Measurements from ENCODE around the gene UCN. TPM values are rescaled to one million over a fixed set of nuclear protein-coding genes. Genes with fewer than 3 reads are reported as not detected.
"Not testable (repeated sequence)": the region's sequence is repeated elsewhere in the genome, so short reads cannot be mapped to it uniquely, and the experiment has no call there.

UCN gene, protein sequence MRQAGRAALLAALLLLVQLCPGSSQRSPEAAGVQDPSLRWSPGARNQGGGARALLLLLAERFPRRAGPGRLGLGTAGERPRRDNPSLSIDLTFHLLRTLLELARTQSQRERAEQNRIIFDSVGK
- 2.1 TPM for total RNA-seq
- long read RNA-seq, partial matches to known transcripts = 0 of 3 reads
- long read RNA-seq, other reads (novel, unspliced or antisense) = 1 of 3 reads

DNA sequence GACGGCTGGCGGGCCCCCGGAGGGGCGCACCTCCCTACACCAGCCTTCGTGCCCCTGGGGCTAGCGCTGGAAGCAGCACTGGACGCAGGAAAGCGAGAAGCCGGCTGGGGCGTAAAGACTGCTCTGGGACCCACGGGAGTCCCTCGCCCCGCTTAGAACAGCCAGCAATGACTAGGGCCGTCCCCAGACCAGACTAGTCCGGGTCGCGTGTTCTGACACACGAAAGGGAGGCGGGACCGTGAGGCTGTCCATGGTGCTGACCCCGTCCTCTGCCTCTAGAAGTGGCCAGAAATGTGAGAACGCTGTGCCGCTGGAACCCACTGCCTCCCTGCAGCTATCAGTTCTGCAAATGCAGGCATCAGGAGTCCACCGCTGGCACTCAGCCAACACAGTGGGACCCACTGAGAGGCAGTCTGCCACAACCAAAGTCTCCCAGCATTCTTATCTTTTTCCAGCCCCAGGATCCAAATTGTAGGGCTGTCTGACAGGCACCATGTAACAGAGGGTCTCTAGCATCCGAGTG is at the start of gene UCN:
TSS of gene UCN (minus strand) at position 87 of the 523 bp plus-strand sequence. CDS start 550 bp downstream, outside the sequence.
- no peak for DNase-seq (ENCODE audit: low spot score)
- intact Hi-C loops (cut with DNase I) = no loop called here

DNA sequence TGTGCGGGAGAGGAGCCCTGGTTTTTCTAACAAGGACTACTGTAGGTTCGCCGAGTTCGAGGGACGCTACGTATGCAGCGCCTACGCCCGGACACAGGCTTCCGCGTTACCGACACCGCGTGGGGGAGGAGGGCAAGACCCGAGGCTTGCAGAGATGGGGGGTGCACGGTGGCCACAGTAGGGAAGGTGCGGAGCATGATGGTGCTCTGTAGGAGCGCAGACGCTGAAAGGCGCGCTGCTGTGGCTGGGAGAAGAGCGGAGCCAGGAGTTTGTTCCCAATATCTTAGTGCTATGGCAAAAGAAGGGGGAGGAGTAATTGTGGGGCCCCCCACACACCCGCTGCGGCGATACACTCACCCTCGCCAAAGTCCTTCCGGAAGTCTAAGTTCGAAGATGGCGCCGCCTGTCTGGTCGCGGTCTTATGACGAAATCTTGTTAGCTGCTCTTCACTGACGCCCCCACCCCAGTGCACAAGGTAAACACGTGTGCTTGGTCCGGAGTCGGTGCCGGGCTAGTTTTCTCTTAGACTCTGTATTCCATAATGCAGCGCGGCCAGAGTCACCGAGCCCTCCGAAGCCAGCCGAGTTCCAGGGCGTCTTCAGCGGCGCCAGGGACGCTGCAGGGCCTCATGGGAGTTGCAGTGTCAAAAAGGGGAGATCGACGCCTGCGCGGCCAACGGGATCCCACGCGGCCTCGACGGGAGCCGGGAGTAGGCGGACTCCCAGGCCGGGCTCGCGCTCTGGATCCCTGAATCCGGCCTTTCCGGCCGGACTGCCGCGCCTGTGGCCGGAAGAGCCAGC is 48.3 kb upstream of the UCN start, which contains the start of gene GTF3C2:
TSS of gene GTF3C2 (minus strand) at position 383 of the 800 bp plus-strand sequence. CDS start 13,210 bp downstream, outside the sequence.
- DNase-seq (ENCODE audit: low spot score) = peak; percentile 96
- intact Hi-C loops (cut with DNase I) = loop anchor here (1.0 to 2.0 kb wide), 2 partner anchors 14 to 34 kb away; partner anchors contain the start of genes EIF2B4, MPV17 and SNX17

DNA sequence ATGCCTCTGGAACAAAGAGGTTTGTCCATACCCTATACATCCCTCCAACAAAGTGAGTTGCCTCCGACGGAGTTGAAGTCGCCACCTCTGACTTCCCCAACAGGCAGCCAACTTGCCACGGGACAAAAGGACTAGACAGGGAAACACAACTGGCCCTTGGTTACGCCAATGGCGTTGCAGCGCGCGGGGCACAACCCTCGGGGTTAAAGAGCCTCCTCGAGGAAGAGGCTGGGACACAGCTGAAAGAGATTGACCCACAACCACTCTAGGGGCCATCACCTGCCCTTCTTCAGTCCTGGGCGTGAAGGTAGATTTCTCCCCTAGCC is 47.8 kb upstream of the UCN start:
- intact Hi-C loops (cut with DNase I) = loop anchor here (1.0 to 2.0 kb wide), 2 partner anchors 14 to 33 kb away; partner anchors contain the start of genes EIF2B4, MPV17 and SNX17
- DNase-seq (ENCODE audit: low spot score) = no peak

DNA sequence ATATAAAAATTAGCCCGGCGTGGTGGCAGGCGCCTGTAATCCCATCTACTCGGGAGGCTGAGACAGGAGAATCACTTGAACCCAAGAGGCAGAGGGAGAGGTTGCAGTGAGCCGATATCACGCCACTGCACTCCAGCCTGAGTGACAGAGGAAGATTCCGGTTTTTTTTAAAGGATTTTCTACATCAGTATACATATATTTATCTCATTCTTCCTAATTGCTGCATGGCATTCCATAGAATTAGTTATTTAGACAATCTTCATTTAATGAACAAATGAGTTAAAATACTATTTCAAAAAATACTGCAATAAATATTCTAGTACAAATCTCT is 46.3 kb upstream of the UCN start:
- no peak for DNase-seq (ENCODE audit: low spot score)
- intact Hi-C loops (cut with DNase I) = no loop called here

DNA sequence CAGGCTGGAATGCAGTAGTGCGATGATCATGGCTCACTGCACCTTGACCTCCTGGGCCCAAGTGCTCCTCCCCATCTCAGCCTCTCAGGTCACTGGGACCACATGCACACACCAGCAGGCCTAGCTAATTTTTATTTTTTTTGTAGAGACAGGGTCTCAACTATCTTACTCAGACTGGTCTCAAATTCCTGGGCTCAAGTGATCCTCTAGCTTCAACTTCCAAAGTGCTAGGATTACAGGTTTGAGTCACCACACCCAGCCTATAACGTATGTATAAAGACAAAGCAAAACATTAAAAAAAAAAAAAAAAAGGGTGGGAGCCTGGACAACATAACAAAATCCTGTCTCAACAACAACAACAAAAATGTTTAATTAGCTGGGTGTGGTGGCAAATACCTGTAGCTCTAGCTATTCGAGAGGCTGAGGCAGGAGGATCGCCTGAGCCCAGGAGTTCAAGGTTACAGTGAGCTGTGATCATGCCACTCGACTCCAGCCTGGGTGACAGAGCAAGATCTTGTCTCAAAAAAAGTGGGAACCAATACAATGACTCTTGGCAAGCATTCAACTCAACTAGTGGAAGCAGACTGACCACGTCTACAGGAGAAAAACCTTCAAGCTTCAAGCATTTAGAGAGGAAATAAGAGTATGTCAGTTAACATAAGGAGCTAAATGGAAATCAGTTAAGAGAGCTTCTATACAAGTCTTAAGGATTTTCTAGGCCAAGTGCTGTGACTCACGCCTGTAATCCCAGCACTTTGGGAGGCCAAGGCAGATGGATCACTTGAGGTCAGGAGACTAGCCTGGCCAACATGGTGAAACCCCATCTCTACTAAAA is 45.7 kb upstream of the UCN start:
- intact Hi-C loops (cut with DNase I) = no loop called here
- DNase-seq (ENCODE audit: low spot score) = no peak

DNA sequence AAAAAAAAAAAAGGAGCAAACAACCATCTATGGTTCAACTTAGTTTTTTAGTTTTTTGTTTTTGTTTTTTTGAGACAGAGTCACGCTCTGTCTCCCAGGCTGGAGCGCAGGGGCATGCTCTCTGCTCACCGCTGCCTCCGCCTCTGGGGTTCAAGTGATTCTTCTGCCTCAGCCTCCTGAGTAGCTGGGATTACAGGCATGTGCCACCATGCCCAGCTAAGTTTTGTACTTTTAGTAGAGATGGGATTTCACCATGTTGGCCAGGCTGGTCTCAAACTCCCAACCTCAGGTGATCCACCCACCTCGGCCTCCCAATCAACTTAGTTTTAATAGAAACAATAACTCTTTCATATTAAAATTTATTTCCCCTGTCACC is 45.1 kb upstream of the UCN start:
- DNase-seq (ENCODE audit: low spot score); intact Hi-C loops (cut with DNase I): not testable (repeated sequence)

DNA sequence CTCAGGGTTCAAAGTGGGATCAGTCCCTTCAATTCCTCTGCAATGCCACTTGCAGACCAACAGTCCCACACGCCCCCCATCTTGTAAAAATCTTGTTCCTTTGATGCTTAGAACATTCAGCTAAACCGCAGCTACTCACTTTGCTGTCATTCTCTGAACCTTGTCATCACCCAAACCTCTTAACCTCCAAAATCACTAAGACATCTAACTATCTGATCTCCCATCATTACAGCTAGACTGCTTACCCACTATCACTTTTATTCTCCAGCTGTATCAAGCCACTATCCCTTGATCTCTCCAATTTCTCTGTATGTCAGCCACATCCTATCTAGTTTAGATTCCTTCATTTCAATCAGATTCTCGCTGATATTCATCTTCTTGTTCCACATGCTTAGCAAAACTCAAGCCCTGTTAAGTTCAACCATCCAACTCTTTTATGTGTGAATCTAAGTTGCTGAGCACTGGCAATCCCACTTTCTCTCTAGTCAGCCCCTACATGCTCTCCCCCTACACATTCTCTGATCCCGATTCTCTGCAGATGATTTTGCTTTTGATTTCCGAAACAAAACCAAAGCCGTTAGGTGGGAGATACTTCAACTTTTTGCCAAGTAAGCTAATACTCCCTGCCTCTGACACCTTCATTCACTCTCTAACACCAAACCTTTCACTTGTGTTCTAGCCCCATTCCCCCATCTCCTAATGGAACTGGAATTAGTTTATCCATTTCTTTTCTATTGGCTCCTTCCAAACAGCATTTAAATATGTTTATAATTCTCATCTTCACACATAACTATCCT is 43.8 kb upstream of the UCN start:
- intact Hi-C loops (cut with DNase I) = no loop called here
- no peak for DNase-seq (ENCODE audit: low spot score)

DNA sequence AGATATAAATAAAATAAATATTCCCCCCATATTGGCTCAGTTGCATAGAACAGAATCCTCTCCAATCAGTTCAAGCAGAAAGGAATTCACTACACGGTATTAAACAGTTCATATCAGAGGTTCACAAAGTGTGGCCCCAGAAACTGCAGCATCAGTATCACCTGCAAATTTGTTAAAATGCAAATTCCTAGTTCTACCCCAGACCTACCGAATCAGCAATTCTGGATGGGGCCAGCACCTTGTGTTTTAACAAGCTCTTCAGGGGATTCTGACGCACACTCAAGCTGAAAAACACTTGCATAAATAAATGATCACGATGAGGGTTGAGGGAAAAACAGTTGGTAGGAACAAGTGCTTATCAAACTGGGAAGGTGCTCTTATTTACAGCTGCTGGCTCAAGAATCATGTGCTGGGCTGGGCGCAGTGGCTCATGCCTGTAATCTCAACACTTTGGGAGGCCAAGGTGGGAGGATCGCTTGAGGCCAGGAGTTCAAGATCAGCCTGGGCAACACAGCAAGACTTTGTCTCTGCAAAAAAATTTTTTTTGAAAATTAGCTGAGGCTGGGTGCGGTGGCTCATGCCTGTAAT is 42.0 kb upstream of the UCN start:
- intact Hi-C loops (cut with DNase I) = no loop called here
- no peak for DNase-seq (ENCODE audit: low spot score)

DNA sequence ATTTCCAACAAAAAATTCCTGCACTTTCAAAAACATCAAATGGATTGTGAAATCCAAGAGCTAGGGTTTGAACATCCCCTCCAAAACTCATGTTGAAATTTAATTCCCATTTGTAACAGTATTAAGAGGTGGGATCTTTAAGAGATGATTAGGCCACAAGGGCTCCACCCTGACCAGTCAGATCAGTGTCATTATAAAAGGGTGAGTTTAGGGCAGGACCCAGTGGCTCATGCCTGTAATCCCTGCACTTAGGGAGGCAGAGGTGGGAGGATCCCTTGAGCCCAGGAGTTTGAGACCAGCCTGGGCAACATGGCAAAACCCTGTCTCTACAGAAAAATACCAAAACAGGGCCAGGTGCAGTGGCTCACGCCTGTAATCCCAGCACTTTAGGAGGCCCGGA is 39.4 kb upstream of the UCN start:
- intact Hi-C loops (cut with DNase I) = no loop called here
- no peak for DNase-seq (ENCODE audit: low spot score)

DNA sequence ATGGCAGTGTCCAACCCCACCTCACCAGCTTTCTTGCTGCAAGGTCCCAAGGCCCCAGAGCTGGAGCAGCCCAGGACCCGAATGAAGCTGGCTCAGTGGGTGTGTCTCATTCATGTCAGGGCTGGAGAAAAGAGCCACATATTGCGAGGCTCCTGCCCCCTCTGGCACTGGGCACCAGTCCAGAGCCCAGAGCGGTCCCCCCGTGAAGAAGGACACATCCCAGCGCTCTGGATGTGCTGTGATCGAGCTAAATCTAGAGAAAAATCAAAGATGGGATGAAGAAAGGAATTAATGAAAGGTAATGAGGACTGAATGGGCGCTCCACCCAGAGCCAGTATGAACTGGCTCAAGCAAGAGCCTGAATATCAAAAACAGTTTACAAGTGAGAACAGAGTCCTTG is 27.9 kb upstream of the UCN start:
- DNase-seq (ENCODE audit: low spot score) = no peak
- intact Hi-C loops (cut with DNase I) = no loop called here

DNA sequence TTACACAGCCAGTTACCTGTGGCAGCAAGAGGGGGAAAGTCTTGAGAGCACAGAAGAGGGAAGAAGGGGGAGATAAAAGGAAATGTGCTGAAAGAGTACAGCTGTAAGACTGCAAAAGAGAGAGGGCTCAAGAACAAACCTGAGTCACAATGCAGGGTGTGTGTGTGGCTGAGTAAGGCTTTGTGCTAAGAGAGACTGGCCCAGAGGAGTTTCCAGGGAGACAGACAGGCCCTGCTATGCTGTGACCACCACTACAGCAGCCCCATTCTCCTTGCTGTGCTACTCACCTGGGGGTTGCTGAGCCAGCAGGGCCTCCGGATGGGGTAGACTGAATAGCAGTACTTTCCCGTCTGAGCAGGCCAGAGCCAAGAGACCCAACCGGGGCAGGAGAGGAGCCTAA is 27.1 kb upstream of the UCN start:
- no peak for DNase-seq (ENCODE audit: low spot score)
- intact Hi-C loops (cut with DNase I) = no loop called here

DNA sequence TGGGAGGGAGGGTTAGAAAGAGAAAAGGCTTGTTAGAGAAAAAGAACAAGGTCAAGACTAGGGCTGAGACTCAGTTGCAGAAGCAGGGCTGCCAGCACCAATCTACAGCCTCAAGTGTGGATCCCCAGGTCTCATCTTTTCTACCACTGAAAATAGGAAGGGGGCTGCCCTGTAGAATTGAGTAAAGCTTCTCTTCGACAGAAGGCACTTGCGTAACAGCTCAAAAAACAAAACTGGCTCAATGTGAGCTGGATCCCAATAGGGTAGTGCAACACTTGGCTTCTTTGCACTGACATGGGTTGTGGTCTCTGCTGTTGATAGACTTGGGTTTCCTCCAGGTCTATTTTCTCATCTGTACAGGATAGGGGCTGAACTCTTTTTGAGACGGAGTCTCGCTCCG is 16.5 kb upstream of the UCN start:
- no peak for DNase-seq (ENCODE audit: low spot score)
- intact Hi-C loops (cut with DNase I) = no loop called here

DNA sequence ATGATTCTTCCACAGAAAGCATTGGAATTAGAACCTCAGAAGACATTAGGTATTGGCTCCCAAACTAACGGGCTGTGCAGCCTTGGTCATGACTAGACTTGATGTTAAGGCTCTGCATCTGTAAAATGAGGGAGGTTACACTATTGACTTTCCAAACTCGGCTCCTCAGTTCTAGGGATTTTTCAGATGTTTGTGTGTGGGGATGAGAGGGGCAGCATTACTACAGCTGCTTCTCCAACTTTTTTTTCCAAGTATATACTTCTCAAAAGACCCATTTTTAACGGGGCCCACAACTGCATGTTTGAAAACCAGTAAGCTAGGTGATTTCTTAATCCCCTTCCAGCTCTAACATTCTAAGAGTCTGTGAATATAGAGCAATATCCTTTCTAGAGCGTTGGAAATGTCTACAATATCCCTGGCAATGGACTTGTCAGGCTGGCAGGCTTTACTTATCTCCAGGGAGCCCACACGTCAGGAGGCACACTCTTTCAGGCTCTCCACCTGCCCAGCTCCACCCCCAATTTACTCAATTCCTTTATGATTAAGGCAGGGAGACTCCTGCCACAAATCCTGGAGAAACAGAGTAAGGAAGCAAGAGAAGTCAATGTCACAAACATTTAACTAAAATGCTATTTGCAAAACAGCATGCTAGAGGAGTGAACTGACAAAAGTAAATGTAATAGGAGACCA is 15.5 kb upstream of the UCN start:
- intact Hi-C loops (cut with DNase I) = loop anchor here (1.0 to 2.0 kb wide), 2 partner anchors 33 to 47 kb away; partner anchors contain the start of genes EIF2B4, GTF3C2 and SNX17

DNA sequence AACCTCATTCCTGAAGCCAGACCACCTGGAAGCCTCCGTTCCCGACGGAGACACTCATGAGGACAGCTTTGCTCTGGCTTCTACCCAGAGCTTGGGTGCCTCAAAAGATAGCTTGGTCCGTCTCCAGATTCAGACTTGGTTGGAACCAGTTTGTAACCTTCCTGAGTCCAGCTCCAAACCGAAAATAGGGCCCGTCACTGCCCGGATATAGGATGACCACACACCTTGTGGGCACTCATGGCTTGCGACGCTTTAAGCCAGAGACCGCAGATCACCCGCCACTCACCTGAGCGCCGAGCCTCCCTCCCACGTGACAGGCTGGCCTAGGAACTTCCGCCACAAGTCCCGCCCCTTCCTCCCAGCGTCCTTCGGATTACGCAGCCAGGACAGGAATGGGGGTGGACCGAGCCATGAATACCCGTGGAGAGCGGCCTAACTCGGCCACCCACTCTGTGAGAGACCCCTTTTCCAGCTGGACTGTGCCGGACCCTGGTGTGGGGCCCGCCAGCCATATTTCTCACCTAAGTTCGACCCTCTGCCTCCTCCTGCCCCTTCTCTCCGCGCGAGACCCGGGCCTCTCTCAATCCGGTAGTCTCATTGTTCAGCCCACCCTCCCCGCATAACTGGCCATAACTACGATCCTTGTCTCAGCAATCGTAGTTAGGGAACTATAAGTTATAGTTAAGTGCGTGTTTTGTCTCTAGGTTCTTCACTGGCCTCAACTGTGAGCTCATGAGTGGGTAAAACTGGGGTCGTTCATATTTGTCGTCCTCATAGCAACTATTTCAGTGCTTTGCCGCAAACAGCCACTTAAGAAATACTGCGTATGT is 14.7 kb upstream of the UCN start, which contains the start of gene MPV17:
TSS of gene MPV17 (minus strand) at position 332 of the 830 bp plus-strand sequence. CDS start 580 bp downstream, outside the sequence.
- peak; percentile 97 for DNase-seq (ENCODE audit: low spot score)
- intact Hi-C loops (cut with DNase I) = loop anchor here (1.0 to 2.0 kb wide), 2 partner anchors 34 to 47 kb away; partner anchors contain the start of genes EIF2B4, GTF3C2 and SNX17

More for the DNA sequence above, 15.5 kb upstream of the UCN start:
- no peak for DNase-seq (ENCODE audit: low spot score)

DNA sequence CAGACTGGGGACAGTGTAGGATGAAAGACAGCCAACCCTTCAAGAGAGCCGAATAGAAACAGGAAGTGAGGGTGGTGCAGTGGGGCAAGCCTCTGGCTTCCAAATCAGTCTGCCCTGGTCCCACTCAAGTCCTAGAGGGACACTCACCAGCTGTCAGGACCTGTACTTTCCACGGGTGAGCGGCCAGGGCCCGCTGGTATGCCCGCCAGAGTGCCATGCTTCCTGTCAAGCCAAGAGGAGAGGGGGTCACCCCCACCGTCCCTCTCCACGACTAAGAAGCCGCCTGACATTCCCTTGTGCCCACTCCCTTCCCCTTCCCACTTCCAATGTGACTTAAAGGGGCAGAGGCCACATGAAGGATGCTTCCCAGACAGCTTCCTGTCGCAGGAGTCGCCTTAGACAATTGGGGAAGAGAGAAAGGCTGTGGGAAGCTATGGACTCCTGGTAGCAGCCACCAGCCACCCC is 14.1 kb upstream of the UCN start:
- intact Hi-C loops (cut with DNase I) = loop anchor here (2.0 kb wide), 1 partner anchor 34 kb away; the partner anchor contains the start of gene GTF3C2
- DNase-seq (ENCODE audit: low spot score) = no peak

DNA sequence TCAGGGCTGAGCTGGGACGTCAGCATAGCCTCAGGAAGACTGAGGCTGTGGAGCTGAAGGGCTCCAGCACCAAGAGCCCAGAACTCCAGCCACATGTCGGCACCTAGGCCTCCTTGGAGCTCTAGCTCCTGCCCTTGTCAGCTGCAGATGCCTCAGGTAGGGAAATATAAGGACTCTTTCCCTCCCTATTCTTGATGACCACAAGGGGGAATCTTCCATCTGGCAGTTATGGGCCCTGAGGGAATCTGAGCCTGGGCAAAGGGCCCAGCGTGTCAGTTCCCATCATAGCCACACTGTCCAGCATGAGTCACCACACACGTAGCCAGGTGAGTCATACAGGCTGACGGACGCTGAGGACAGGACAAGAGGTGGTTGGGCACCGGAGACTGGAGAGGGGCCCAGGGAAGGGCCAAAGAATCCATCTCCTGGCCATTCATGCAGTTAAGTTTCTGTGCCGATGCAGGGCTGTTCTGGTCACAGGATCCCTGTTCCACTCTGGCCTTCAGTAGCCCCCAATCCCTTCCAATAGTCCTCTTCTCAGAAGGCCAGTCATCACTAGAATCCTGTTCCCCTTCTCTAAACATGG is 12.8 kb upstream of the UCN start:
- intact Hi-C loops (cut with DNase I) = no loop called here
- DNase-seq (ENCODE audit: low spot score) = peak; percentile 84

DNA sequence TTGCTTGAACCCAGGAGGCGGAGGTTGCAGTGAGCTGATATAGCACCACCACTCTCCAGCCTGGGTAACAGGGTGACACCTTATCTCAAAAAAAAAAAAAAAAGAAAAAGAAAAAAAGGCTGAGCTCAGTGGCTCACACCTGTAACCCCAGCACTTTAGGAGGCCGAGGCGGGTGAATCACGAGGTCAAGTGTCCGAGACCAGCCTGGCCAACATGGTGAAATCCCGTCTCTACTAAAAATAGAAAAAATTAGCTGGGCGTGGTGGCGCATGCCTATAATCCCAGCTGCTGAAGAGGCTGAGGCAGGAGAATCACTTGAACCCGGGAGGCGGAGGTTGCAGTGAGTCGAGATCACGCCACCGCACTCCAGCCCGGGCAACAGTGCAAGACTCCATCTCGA is 11.6 kb upstream of the UCN start:
- intact Hi-C loops (cut with DNase I); DNase-seq (ENCODE audit: low spot score): not testable (repeated sequence)
